GM06990 (cell line): Measurements from ENCODE around the gene ANKRD60.

Experiments
- DNase-seq: peaks from one replicate; pipeline ENCODE4 v3.0.0-alpha.2; 2011; ENCODE audit not compliant: insufficient read length; ENCODE audit errors: extremely low read depth
- H3K27me3 ChIP-seq: replicated peaks from 2 replicates; pipeline ENCODE4 v1.6.0; 2011; ENCODE audit warnings: low read length; ENCODE audit not compliant: control insufficient read depth, insufficient read depth
- H3K36me3 ChIP-seq: 2 replicates; pipeline ENCODE4 v1.5.1; 2011; ENCODE audit warnings: low read length; ENCODE audit not compliant: control insufficient read depth, insufficient read depth
- H3K4me3 ChIP-seq: replicated peaks from 2 replicates; pipeline ENCODE4 v1.5.1; 2011; ENCODE audit warnings: low read depth, mild to moderate bottlenecking, control low read depth, low read length
- CTCF ChIP-seq: IDR thresholded peaks from 2 replicates; pipeline ENCODE4 v1.5.1; 2011; ENCODE audit warnings: low read length, control low read depth, mild to moderate bottlenecking, inconsistent platforms; ENCODE audit not compliant: insufficient read depth, poor library complexity, severe bottlenecking

The ANKRD60 gene

GRCh38 chr20:58231683-58232082 lies 3.2 kb upstream of the ANKRD60 start:
- TF ChIP-seq CTCF, result no peak
- no peak for DNase-seq
- Histone ChIP-seq H3K4me3 (no peak overlapping the region), H3K36me3 (peaks cover 2% of the 10 kb centered on the region), H3K27me3 (peaks cover 4% of the 10 kb centered on the region; the same call in 1 of the 2 replicates)

GRCh38 chr20:58229198-58229798 lies 845 bp upstream of the ANKRD60 start:
- Histone ChIP-seq H3K27me3 (peaks cover 4% of the 10 kb centered on the region; the same call in 1 of the 2 replicates), H3K4me3 (no peak overlapping the region), H3K36me3 (no peaks in the 10 kb centered on the region)
- no peak for DNase-seq
- TF ChIP-seq CTCF, result no peak

GRCh38 chr20:58228103-58228483 lies 360 bp downstream of the ANKRD60 start:
- Histone ChIP-seq H3K27me3 (peaks cover 4% of the 10 kb centered on the region; the same call in 1 of the 2 replicates), H3K36me3 (no peaks in the 10 kb centered on the region), H3K4me3 (no peak overlapping the region)
- TF ChIP-seq CTCF, result no peak
- DNase-seq, result no peak

GRCh38 chr20:58227391-58228102 lies 906 bp downstream of the ANKRD60 start:
- no peaks in the 10 kb centered on the region for H3K36me3 ChIP-seq
- TF ChIP-seq CTCF, result no peak
- DNase-seq, result no peak
- peaks cover 4% of the 10 kb centered on the region; the same call in 1 of the 2 replicates for H3K27me3 ChIP-seq
- H3K4me3 ChIP-seq, result no peak overlapping the region

- no peak overlapping the region for H3K4me3 ChIP-seq
- H3K36me3 ChIP-seq, result no peaks in the 10 kb centered on the region
- TF ChIP-seq CTCF, result no peak
- DNase-seq, result no peak
- H3K27me3 ChIP-seq, result peaks cover 4% of the 10 kb centered on the region
Observed at GRCh38 chr20:58225452-58226200, 2.8 kb downstream of the ANKRD60 start.
